ENCODE measurements around the gene SHISAL2A.

- TF ChIP-seq RAD21 (IDR thresholded peaks at IDR 0.05) (no peak), CTCF (IDR thresholded peaks at IDR 0.05; ENCODE audit: low read depth, low read length, missing input control) (no peak), REST (IDR thresholded peaks at IDR 0.05) (no peak), SP1 (IDR thresholded peaks at IDR 0.05) (no peak), ZBTB33 (IDR thresholded peaks at IDR 0.05) (no peak), TAF1 (conservative IDR thresholded peaks at IDR 0.05) (no peak), MAX (IDR thresholded peaks at IDR 0.05) (no peak), GABPA (IDR thresholded peaks at IDR 0.05 in 1 of 2, conservative IDR thresholded peaks at IDR 0.05 in 1 of 2) (no peak), FOXA1 (IDR thresholded peaks at IDR 0.05) (no peak), YY1 (IDR thresholded peaks at IDR 0.05) (no peak), RXRA (IDR thresholded peaks at IDR 0.05) (no peak), HNF4A (conservative IDR thresholded peaks at IDR 0.05) (no peak)
These were observed 24.7 kb downstream of the SHISAL2A start for GRCh38 chr1:52657702-52658101.

All from liver (tissue), 3 donors.